HepG2 (cell line): Measurements from ENCODE around the gene WDR6. TPM values are rescaled to one million over a fixed set of nuclear protein-coding genes. Genes with fewer than 3 reads are reported as not detected.

Experiments
- BRD4 ChIP-seq: sonication (generic); formaldehyde crosslinking; IDR thresholded peaks from 2 replicates; pipeline ENCODE4 v1.4.0; 2020; ENCODE audit warnings: missing genetic modification reagents
- DMAP1 ChIP-seq: IDR thresholded peaks from 2 replicates; pipeline ENCODE4 v1.6.1; 2016
- GTF2F1 ChIP-seq: fragments of 150-350 bp; IDR thresholded peaks from 2 replicates; pipeline ENCODE4 v1.6.1; 2014; ENCODE audit warnings: low read length
- JUND ChIP-seq: sonication (generic); formaldehyde crosslinking; IDR thresholded peaks from 2 replicates; pipeline ENCODE4 v1.8.0; 2022; ENCODE audit warnings: mild to moderate bottlenecking, missing genetic modification reagents
- KLF13 ChIP-seq: sonication (generic); formaldehyde crosslinking; IDR thresholded peaks from 2 replicates; pipeline ENCODE4 v1.4.0; 2020; ENCODE audit warnings: mild to moderate bottlenecking, missing genetic modification reagents
- NFIB ChIP-seq: sonication (generic); formaldehyde crosslinking; IDR thresholded peaks from 2 replicates; pipeline ENCODE4 v1.9.0; 2021; ENCODE audit warnings: missing genetic modification reagents, mild to moderate bottlenecking, borderline replicate concordance
- NKX3-1 ChIP-seq: sonication (generic); formaldehyde crosslinking; IDR thresholded peaks from 2 replicates; pipeline ENCODE4 v1.5.0; 2020; ENCODE audit warnings: missing genetic modification reagents
- PRMT3 ChIP-seq: sonication (generic); formaldehyde crosslinking; IDR thresholded peaks from 2 replicates; pipeline ENCODE4 v1.8.1; 2022; ENCODE audit warnings: low read depth, mild to moderate bottlenecking, moderate library complexity, missing genetic modification reagents, borderline replicate concordance
- SETDB1 ChIP-seq: sonication (generic); formaldehyde crosslinking; IDR thresholded peaks from 2 replicates; pipeline ENCODE4 v1.5.1; 2020; ENCODE audit warnings: missing genetic modification reagents, mild to moderate bottlenecking, borderline replicate concordance
- SIX4 ChIP-seq: sonication (generic); formaldehyde crosslinking; IDR thresholded peaks from 2 replicates; pipeline ENCODE4 v1.4.0; 2020; ENCODE audit warnings: missing genetic modification reagents
- TBX2 ChIP-seq: sonication (generic); formaldehyde crosslinking; IDR thresholded peaks from 2 replicates; pipeline ENCODE4 v1.5.0; 2020; ENCODE audit warnings: missing genetic modification reagents, mild to moderate bottlenecking, borderline replicate concordance
- TCF7L2 ChIP-seq: IDR thresholded peaks from 2 replicates; pipeline ENCODE4 v1.6.1; 2011; ENCODE audit warnings: mild to moderate bottlenecking, low read depth, low read length, moderate library complexity
- ZNF292 ChIP-seq: sonication (generic); formaldehyde crosslinking; IDR thresholded peaks from 2 replicates; pipeline ENCODE4 v1.8.1; 2022; ENCODE audit warnings: mild to moderate bottlenecking, low read depth, missing genetic modification reagents, borderline replicate concordance
- ZNF296 ChIP-seq: sonication (generic); formaldehyde crosslinking; conservative IDR thresholded peaks from 2 replicates; pipeline ENCODE4 v1.5.0; 2020; ENCODE audit warnings: mild to moderate bottlenecking, missing genetic modification reagents
- ZNF329 ChIP-seq: sonication (generic); formaldehyde crosslinking; IDR thresholded peaks from 2 replicates; pipeline ENCODE4 v1.9.0; 2021; ENCODE audit warnings: low read depth, mild to moderate bottlenecking, missing genetic modification reagents
- ZNF780A ChIP-seq: sonication (generic); formaldehyde crosslinking; IDR thresholded peaks from 2 replicates; pipeline ENCODE4 v1.8.0; 2022; ENCODE audit warnings: mild to moderate bottlenecking, missing genetic modification reagents, moderate library complexity
- polyA plus RNA-seq, 8 experiments: library from polyadenylated mRNA; depleted of rRNA in 3 of 8; stranded (reverse) in 7 of 8; unstranded in 1 of 8; fragments of >200 nt; fragmentation: Illumina TruSeq in 4 of 8; extraction: Trizol in 4 of 8; gene quantifications; 2 replicates each; pipeline versions ENCODE4 v1.2.1 to v1.2.3, GENCODE V29; 2011 to 2016; ENCODE audit warnings: low read depth in 4 of 8, missing spikeins in 1 of 8, mixed read lengths in 1 of 8; ENCODE audit not compliant: insufficient read depth in 1 of 8
- total RNA-seq, 5 experiments: library from RNA; depleted of rRNA; stranded (reverse); fragments of >200 nt; fragmentation: Illumina TruSeq; extraction: Trizol; gene quantifications; 2 replicates each; pipeline ENCODE4 v1.2.3, GENCODE V29; 2016; ENCODE audit warnings: low read depth in 1 of 5
- TF ChIP-seq, protein P1 (sequence below): sonication (generic); formaldehyde crosslinking; IDR thresholded peaks from 2 replicates; pipeline ENCODE4 v1.9.0; 2021; ENCODE audit warnings: missing genetic modification reagents, mild to moderate bottlenecking, borderline replicate concordance
- TF ChIP-seq, protein P2 (sequence below): IDR thresholded peaks from 2 replicates; pipeline ENCODE4 v1.6.1; 2012; ENCODE audit warnings: low read length, improper control_type of control experiment
- TF ChIP-seq, protein P3 (sequence below): sonication (generic); formaldehyde crosslinking; IDR thresholded peaks from 2 replicates; pipeline ENCODE4 v1.8.0; 2022; ENCODE audit warnings: missing genetic modification reagents, mild to moderate bottlenecking, borderline replicate concordance
- TF ChIP-seq, protein P4 (sequence below): sonication (generic); formaldehyde crosslinking; IDR thresholded peaks from 2 replicates; pipeline ENCODE4 v1.5.1; 2020; ENCODE audit warnings: missing genetic modification reagents, mild to moderate bottlenecking, borderline replicate concordance
- TF ChIP-seq, protein P5 (sequence below): sonication (generic); formaldehyde crosslinking; conservative IDR thresholded peaks from 2 replicates; pipeline ENCODE4 v1.8.0; 2022; ENCODE audit warnings: low read depth, missing genetic modification reagents

WDR6 gene
- total and polyA plus RNA-seq, 2 of the 13 experiments (the other 11 are each of a cell fraction or from before 2014, with no cell fraction given) = 73.4 to 139 TPM

DNA sequence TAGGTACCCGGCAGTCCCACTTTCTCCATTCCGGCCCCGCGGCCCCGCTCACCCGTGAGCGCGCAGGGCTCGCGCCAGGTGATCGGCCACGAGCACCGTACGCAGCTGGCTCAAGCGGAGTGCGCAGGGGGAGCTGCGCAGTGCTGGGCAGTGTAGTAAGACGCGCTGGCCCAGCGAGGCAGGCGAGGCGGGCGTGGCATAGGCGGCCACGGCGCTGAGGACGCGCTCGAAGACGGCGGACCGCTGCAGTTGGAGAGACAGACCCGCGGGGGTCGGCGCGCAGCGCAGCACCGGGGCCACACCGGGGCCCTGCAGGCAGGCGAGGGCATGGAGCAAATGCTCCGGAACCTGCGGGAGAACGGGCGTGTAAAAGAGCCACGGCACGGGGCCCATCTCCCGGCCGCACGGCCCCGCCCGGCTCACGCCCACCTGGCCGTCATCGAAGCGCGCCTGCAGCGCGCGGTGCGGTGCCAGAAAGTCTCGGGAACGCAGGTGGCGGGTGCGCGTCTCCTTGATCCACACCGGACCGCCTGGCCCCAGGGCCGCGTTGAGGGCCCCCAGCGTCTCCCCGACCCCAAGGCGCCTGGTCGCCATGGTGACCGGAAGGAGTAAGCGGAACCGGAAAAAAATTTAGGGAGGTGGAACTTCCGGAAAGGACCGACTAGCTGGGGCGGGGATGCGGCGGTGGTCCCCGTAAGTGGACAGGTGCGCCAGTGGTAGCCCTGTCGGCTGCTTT is 10.9 kb downstream of the WDR6 start, which contains the start of gene DALRD3 (continued):
- TF ChIP-seq, protein P1, sequence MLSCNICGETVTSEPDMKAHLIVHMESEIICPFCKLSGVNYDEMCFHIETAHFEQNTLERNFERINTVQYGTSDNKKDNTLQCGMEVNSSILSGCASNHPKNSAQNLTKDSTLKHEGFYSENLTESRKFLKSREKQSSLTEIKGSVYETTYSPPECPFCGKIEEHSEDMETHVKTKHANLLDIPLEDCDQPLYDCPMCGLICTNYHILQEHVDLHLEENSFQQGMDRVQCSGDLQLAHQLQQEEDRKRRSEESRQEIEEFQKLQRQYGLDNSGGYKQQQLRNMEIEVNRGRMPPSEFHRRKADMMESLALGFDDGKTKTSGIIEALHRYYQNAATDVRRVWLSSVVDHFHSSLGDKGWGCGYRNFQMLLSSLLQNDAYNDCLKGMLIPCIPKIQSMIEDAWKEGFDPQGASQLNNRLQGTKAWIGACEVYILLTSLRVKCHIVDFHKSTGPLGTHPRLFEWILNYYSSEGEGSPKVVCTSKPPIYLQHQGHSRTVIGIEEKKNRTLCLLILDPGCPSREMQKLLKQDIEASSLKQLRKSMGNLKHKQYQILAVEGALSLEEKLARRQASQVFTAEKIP = no peak
- TF ChIP-seq ZNF329 (CRISPR knock-in tag) (no peak; the same call in 1 of the 2 replicates), TBX2 (CRISPR knock-in tag) (peak; percentile 87), SETDB1 (CRISPR knock-in tag) (no peak), TCF7L2 (no peak), ZNF780A (CRISPR knock-in tag) (0 out of 2 replicates have a peak, but pooled peaks have one; percentile 51), GTF2F1 (no peak), JUND (no peak), NFIB (CRISPR knock-in tag) (no peak), ZNF296 (CRISPR knock-in tag) (0 out of 2 replicates have a peak, but pooled peaks have one; percentile 54), DMAP1 (CRISPR knock-in tag) (0 out of 2 replicates have a peak, but pooled peaks have one; percentile 39), NKX3-1 (CRISPR knock-in tag) (0 out of 2 replicates have a peak, but pooled peaks have one; percentile 41), SIX4 (CRISPR knock-in tag) (no peak), PRMT3 (CRISPR knock-in tag) (peak; percentile 82; the same call in 1 of the 2 replicates), BRD4 (no peak), KLF13 (CRISPR knock-in tag) (peak; percentile 39; the same call in 1 of the 2 replicates), ZNF292 (CRISPR knock-in tag) (no peak)
- TF ChIP-seq, protein P2, sequence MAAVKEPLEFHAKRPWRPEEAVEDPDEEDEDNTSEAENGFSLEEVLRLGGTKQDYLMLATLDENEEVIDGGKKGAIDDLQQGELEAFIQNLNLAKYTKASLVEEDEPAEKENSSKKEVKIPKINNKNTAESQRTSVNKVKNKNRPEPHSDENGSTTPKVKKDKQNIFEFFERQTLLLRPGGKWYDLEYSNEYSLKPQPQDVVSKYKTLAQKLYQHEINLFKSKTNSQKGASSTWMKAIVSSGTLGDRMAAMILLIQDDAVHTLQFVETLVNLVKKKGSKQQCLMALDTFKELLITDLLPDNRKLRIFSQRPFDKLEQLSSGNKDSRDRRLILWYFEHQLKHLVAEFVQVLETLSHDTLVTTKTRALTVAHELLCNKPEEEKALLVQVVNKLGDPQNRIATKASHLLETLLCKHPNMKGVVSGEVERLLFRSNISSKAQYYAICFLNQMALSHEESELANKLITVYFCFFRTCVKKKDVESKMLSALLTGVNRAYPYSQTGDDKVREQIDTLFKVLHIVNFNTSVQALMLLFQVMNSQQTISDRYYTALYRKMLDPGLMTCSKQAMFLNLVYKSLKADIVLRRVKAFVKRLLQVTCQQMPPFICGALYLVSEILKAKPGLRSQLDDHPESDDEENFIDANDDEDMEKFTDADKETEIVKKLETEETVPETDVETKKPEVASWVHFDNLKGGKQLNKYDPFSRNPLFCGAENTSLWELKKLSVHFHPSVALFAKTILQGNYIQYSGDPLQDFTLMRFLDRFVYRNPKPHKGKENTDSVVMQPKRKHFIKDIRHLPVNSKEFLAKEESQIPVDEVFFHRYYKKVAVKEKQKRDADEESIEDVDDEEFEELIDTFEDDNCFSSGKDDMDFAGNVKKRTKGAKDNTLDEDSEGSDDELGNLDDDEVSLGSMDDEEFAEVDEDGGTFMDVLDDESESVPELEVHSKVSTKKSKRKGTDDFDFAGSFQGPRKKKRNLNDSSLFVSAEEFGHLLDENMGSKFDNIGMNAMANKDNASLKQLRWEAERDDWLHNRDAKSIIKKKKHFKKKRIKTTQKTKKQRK = no peak
- TF ChIP-seq, protein P3, sequence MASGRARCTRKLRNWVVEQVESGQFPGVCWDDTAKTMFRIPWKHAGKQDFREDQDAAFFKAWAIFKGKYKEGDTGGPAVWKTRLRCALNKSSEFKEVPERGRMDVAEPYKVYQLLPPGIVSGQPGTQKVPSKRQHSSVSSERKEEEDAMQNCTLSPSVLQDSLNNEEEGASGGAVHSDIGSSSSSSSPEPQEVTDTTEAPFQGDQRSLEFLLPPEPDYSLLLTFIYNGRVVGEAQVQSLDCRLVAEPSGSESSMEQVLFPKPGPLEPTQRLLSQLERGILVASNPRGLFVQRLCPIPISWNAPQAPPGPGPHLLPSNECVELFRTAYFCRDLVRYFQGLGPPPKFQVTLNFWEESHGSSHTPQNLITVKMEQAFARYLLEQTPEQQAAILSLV (CRISPR knock-in tag) = 0 out of 2 replicates have a peak, but pooled peaks have one; percentile 70
- TF ChIP-seq, protein P4, sequence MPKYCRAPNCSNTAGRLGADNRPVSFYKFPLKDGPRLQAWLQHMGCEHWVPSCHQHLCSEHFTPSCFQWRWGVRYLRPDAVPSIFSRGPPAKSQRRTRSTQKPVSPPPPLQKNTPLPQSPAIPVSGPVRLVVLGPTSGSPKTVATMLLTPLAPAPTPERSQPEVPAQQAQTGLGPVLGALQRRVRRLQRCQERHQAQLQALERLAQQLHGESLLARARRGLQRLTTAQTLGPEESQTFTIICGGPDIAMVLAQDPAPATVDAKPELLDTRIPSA (CRISPR knock-in tag) = no peak
- TF ChIP-seq, protein P5, sequence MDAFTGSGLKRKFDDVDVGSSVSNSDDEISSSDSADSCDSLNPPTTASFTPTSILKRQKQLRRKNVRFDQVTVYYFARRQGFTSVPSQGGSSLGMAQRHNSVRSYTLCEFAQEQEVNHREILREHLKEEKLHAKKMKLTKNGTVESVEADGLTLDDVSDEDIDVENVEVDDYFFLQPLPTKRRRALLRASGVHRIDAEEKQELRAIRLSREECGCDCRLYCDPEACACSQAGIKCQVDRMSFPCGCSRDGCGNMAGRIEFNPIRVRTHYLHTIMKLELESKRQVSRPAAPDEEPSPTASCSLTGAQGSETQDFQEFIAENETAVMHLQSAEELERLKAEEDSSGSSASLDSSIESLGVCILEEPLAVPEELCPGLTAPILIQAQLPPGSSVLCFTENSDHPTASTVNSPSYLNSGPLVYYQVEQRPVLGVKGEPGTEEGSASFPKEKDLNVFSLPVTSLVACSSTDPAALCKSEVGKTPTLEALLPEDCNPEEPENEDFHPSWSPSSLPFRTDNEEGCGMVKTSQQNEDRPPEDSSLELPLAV = no peak
